ENCODE measurements around the gene NDUFS8. TPM values are rescaled to one million over a fixed set of nuclear protein-coding genes. Genes with fewer than 3 reads are reported as not detected.

The NDUFS8 gene
- total and polyA plus RNA-seq, 2 of the 13 experiments (the other 11 are each of a cell fraction or from before 2014, with no cell fraction given): 96.7 to 158 TPM

DNA sequence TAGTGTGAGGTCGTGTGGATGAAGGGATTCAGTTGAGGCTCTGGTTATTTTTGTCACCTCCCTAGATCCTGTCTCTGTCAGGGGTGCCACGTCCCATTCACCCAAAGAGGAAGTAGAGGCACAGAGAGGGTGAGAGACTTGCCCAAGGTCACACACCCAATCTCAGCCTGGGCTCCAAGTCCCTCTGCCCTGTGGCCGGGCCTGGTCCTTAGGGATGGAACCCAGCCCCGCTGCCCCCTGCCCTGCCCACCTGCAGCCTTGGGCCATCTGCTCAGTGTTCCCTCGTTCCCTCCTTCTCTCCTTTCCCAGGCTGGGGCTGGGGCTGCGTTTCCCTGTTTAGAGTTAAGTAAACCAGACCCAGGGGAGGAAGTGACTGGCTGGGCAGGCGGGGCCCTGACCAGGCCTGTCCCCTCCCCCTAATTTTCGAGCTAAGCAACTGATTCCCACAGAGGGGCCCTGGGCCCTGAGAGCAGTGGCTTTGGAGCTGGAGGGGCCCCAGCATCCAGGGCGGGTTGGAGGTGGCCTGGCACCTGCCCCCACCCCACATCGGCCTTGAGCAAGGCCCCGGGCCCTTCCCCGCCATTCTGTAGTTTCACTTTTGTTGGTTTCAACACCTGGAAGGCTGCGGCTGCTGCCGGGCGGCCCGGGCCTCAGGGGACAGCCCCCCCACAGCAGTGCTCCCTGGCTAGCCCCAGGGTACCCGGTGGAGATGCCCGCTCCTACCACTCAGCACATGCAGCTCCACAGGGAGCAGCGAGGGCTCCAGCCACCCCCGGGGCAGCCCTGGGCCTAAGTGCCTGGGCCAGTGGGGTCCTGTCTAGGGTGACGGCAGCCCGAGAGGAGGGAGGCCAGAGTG lies 9.8 kb downstream of the NDUFS8 start (continued):
- TF ChIP-seq HNF4G (IDR thresholded peaks at IDR 0.05; ENCODE audit: borderline replicate concordance, low read depth, low read length) (no peak), HNF4G (CRISPR knock-in tag; IDR thresholded peaks at IDR 0.05; ENCODE audit: borderline replicate concordance, low read depth) (0 out of 2 replicates have a peak, but pooled peaks have one; percentile 43), RFXAP (CRISPR knock-in tag; IDR thresholded peaks at IDR 0.05; ENCODE audit: borderline replicate concordance) (0 out of 2 replicates have a peak, but pooled peaks have one; percentile 23), ZNF547 (CRISPR knock-in tag; IDR thresholded peaks at IDR 0.05) (no peak), ZFX (CRISPR knock-in tag; IDR thresholded peaks at IDR 0.05; ENCODE audit: low read depth) (peak; percentile 90), ARID4A (CRISPR knock-in tag; IDR thresholded peaks at IDR 0.05; ENCODE audit: borderline replicate concordance) (peak; percentile 69), SPEN (CRISPR knock-in tag; IDR thresholded peaks at IDR 0.05; ENCODE audit: low read depth) (no peak), ZNF263 (CRISPR knock-in tag; IDR thresholded peaks at IDR 0.05) (peak; percentile 49; the same call in 1 of the 2 replicates), CAMTA2 (CRISPR knock-in tag; IDR thresholded peaks at IDR 0.05; ENCODE audit: borderline replicate concordance) (no peak), HOMEZ (CRISPR knock-in tag; IDR thresholded peaks at IDR 0.05; ENCODE audit: low read depth) (0 out of 2 replicates have a peak, but pooled peaks have one; percentile 25), CSRNP1 (CRISPR knock-in tag; IDR thresholded peaks at IDR 0.05) (peak; percentile 19; the same call in 1 of the 2 replicates), ZNF362 (CRISPR knock-in tag; IDR thresholded peaks at IDR 0.05; ENCODE audit: borderline replicate concordance) (no peak), ZFP62 (CRISPR knock-in tag; IDR thresholded peaks at IDR 0.05) (no peak), ZBTB25 (CRISPR knock-in tag; IDR thresholded peaks at IDR 0.05) (no peak)
- TF ChIP-seq, protein P1, sequence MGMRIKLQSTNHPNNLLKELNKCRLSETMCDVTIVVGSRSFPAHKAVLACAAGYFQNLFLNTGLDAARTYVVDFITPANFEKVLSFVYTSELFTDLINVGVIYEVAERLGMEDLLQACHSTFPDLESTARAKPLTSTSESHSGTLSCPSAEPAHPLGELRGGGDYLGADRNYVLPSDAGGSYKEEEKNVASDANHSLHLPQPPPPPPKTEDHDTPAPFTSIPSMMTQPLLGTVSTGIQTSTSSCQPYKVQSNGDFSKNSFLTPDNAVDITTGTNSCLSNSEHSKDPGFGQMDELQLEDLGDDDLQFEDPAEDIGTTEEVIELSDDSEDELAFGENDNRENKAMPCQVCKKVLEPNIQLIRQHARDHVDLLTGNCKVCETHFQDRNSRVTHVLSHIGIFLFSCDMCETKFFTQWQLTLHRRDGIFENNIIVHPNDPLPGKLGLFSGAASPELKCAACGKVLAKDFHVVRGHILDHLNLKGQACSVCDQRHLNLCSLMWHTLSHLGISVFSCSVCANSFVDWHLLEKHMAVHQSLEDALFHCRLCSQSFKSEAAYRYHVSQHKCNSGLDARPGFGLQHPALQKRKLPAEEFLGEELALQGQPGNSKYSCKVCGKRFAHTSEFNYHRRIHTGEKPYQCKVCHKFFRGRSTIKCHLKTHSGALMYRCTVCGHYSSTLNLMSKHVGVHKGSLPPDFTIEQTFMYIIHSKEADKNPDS (CRISPR knock-in tag; IDR thresholded peaks at IDR 0.05): peak; percentile 49; the same call in 1 of the 2 replicates
